ENCODE results near the gene DDX10.

DNA sequence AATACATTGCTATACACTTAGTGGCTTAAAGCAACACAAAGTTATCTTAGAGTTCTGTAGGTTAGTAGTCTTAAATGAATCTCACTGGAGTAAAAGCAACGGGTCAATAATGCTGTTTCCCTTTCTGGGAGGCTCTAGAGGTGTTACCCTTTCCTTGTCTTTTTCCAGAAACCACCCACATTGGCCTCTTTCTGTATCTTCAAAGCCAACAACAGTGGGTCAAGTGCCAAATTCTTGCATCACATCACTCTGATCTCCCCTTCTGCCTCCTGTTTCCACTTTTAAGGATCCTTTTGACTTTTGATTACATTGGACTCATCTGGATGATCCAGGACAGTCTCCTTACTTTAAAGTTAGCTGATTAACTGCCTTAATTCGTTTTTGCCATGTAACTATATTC, 93.6 kb downstream of the DDX10 start:
- TF ChIP-seq MYC (IDR thresholded peaks at IDR 0.05; ENCODE audit: low read depth, low read length): no peak
- TF ChIP-seq, protein P1, sequence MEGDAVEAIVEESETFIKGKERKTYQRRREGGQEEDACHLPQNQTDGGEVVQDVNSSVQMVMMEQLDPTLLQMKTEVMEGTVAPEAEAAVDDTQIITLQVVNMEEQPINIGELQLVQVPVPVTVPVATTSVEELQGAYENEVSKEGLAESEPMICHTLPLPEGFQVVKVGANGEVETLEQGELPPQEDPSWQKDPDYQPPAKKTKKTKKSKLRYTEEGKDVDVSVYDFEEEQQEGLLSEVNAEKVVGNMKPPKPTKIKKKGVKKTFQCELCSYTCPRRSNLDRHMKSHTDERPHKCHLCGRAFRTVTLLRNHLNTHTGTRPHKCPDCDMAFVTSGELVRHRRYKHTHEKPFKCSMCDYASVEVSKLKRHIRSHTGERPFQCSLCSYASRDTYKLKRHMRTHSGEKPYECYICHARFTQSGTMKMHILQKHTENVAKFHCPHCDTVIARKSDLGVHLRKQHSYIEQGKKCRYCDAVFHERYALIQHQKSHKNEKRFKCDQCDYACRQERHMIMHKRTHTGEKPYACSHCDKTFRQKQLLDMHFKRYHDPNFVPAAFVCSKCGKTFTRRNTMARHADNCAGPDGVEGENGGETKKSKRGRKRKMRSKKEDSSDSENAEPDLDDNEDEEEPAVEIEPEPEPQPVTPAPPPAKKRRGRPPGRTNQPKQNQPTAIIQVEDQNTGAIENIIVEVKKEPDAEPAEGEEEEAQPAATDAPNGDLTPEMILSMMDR (IDR thresholded peaks at IDR 0.05; ENCODE audit: low read depth, low read length): no peak
- no peak for TF ChIP-seq POLR2A (IDR thresholded peaks at IDR 0.05; ENCODE audit: extremely low read depth, insufficient read length)

All from NB4 (cell line).